NOMO-1 (cell line): ENCODE data around the gene SOAT2.
"Not testable (repeated sequence)": the region's sequence is repeated elsewhere in the genome, so short reads cannot be mapped to it uniquely, and the experiment has no call there.

Source experiments
- DNase-seq, 2 experiments: peaks; one replicate each; lab custom pipeline; 2025; ENCODE audit not compliant: unreplicated experiment in 2 of 2; lab: John Stamatoyannopoulos, UW

The SOAT2 gene

GRCh38 chr12:53101931-53102781 is 1.1 kb upstream of the SOAT2 start:
- peak in 1 of 2 experiments; percentile 5 for DNase-seq

GRCh38 chr12:53103860-53104305 is 597 bp downstream of the SOAT2 start:
- peak; percentile 59 to 66 for DNase-seq

GRCh38 chr12:53105256-53105655 is 2.0 kb downstream of the SOAT2 start:
- DNase-seq, result no peak

GRCh38 chr12:53105712-53106439 is 2.6 kb downstream of the SOAT2 start:
- no peak for DNase-seq

GRCh38 chr12:53107122-53107521 is 3.8 kb downstream of the SOAT2 start:
- DNase-seq, result no peak

- DNase-seq, result not testable (repeated sequence)
These were observed 9.1 kb downstream of the SOAT2 start for GRCh38 chr12:53112431-53112830.

GRCh38 chr12:53113136-53113705 is 9.9 kb downstream of the SOAT2 start:
- no peak for DNase-seq

GRCh38 chr12:53113951-53114350 is 10.7 kb downstream of the SOAT2 start:
- no peak for DNase-seq

GRCh38 chr12:53115112-53115890 is 12.0 kb downstream of the SOAT2 start:
- DNase-seq, result no peak

- DNase-seq, result no peak
These were observed 12.8 kb downstream of the SOAT2 start for GRCh38 chr12:53115891-53116648.

GRCh38 chr12:53118751-53119300 is 15.5 kb downstream of the SOAT2 start:
- no peak for DNase-seq

- no peak for DNase-seq
These were observed 17.6 kb downstream of the SOAT2 start for GRCh38 chr12:53120685-53121525.

- DNase-seq, result no peak
These were observed 19.7 kb downstream of the SOAT2 start for GRCh38 chr12:53122961-53123468.

GRCh38 chr12:53123578-53124351 is 20.5 kb downstream of the SOAT2 start:
- no peak for DNase-seq

GRCh38 chr12:53124352-53124723 is 21.1 kb downstream of the SOAT2 start:
- no peak for DNase-seq

GRCh38 chr12:53127169-53127568 is 23.9 kb downstream of the SOAT2 start:
- DNase-seq, result no peak

- peak; percentile 22 to 30 for DNase-seq
These were observed 25.7 kb downstream of the SOAT2 start for GRCh38 chr12:53128780-53129569.
